ENCODE results near the gene RAB31.

The RAB31 gene

DNA sequence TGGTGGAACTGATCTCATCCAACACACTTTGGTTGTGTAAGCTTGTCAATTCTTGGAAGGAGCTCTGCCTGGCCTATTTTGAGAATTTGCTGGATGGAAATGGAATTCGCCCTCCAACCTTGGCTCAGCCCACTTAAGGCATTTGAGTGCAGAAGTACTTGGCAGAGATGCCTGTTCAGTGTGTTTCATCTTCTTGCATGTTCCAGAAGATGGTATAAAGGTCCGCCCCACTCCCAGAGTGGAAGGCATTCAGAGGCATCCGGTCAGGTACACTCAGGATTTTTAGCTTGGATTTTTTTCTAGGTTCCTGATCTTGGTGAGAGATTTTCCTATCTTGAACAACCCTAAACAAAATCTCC, 116.4 kb downstream of the RAB31 start:
- no peak for DNase-seq

DNA sequence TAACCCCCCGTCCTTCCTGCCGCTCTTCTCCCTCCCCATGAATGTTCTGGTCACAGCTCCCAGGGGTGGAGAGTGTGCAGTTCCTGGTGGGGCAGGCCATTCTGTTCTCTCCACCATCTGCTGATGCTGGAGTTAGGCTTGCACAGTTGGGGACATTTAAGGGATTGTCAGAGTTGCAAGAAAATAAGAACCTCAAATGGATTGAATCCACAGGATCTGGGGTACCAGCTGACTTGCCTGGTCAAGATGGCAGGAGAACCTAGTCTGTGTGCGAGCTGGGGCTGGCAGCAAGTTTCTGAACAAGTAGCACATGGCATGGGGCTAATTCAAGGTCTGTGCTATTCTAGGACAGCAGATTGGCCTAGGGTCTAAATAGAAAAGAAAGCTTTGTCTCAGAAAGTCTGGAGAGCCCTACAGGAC, 116.9 kb downstream of the RAB31 start:
- DNase-seq: no peak

DNA sequence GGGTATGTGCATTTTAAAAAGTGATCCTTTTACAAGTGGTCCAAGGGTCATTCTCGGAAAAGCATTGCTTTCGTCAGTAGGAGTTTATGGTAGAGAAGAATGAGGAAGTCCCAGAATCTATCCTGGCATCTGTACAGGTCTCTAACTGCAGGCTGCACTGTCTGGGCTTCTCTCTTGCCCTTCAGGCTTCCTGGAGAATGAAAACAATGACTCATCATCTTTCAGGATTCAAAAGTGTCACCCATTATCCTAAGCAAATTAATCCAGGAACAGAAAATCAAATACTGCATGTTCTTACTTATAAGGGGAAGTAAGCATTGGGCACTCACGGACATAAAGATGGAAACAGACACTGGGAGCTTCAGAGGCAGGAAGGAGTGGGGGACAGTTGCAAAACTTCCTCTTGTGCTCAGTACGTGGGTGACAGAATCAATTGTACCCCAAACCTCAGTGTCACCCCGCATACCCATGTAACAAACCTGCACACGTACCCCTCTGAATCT, 117.5 kb downstream of the RAB31 start:
- no peak for DNase-seq

DNA sequence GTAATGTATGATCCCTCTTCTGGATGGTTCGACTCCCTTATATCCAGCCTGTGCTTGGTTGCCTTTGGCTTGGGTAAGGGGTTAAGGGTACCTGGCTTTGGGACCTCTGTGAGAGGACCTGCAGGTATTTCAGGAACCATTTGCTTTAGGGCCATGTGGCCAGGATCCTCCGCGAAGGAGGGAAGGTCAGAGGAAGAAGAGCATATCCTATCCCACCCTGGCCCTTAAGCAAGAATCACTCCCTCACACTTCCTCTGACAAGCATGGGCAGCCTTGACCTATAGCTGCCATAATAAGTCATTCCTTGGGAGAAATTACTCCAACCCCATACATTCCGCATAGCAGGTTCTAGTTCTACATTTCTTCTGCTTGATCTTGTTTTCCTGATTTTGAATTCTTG, 118.6 kb downstream of the RAB31 start:
- no peak for DNase-seq

DNA sequence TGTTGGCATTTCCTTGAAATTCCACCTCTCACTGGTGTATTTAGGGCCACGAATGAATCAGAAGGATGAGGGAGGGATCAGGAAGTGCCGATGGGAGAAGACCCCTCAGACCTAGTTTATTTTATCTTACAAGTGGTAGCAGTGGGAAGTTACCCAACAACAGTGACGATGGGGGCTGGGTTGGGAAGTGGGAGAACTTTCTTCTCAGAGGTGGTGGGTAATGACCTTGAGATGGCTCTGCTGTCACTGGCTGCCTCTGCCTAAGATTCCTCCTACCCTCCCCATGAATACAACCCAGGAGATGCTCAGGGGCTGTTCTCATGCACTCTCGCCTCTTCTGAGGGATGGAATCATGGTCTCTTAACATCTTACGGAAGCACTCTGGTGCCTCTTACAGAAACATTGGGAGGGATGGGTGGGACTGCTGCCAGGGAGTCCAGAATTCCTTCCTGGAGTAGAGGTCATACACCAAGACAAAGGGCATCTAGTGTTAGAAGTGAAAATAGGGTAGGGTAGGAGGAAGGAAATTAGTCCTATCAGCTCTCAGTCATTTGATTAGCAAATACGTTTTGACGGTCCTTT, 119.2 kb downstream of the RAB31 start:
- no peak for DNase-seq

GRCh38 chr18:9827793-9828505, 119.8 kb downstream of the RAB31 start:
- no peak for DNase-seq

- no peak for DNase-seq
These were observed 120.7 kb downstream of the RAB31 start for GRCh38 chr18:9828506-9829396.

GRCh38 chr18:9829397-9829712, 121.3 kb downstream of the RAB31 start:
- no peak for DNase-seq

DNA sequence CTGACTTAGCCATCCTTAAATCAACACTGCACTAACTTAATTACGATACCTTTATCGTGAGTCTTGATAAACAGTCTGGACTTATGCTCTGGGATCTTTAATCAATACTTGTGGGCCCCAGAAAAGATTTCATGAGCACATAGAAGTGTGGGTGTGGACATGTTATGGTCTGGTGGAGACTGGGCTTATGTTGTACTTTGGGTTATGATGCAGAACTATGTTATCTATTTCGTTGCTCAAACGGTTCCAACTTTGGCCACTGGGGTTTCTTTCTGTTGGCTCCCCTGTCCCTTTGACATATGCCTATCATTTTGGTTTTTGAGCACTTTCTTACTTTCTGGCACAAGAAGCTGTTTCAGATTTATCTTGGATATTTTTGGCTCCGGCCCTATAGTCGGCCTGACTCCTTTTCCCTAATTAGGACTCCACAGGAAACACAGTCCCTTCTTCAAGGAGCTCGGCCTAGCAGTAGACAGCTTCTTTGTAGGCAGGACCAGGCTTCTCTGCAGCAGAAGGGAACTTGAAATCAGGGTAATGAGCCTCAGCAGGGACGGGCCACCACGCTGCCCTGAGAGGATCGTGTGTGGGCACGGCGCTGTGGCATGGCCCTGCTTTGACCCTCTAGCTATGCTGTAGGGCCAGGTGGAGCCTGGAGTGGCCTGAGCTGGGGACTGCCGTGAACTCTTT, 123.1 kb downstream of the RAB31 start:
- no peak for DNase-seq

DNA sequence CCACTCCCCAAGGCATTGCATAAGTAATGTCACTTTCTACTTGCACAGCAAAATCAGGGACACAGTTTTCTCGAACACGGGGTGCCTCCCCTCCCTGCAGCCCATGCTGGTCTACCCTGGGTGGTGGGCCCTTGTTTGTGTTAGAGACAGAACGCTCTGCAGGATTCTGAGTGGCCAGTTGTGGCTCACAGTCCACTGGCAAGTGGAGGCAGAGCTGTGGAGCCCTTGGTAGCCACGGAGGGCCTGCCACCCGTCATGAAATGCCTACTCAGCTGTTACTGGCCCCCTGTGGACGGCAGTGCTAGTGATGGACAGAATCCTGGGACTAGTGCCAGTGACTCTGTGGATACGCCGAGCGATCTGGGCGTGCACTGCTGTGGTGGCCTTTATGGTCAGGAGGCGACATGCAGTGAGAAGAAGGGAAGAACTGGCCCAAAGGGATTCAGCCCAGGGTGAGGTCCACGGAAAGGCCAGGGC, 123.7 kb downstream of the RAB31 start:
- no peak for DNase-seq

- no peak for DNase-seq
These were observed 124.8 kb downstream of the RAB31 start for GRCh38 chr18:9832871-9833270.

DNA sequence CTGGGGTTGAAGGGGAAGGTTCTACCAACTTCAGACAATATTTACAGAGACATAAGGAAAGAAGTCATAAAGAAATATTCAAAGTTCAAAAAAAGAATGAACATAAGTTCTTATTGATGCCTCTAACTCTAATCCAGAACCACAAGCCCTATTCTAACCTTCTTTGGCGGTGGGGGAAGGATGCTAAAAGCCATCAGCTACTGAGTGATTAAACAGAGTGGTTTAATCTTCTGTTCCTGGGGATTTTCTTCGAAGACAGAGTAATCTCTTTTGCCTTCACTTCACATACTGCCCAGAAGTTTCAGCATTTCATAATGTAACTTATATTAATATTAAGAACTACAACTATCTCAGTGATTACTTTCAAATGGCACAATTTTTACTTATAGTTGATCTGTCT, 126.5 kb downstream of the RAB31 start:
- DNase-seq: no peak

GRCh38 chr18:9835113-9835755, 127.1 kb downstream of the RAB31 start:
- no peak for DNase-seq

- DNase-seq: no peak
These were observed 127.7 kb downstream of the RAB31 start for GRCh38 chr18:9835825-9836224.

DNA sequence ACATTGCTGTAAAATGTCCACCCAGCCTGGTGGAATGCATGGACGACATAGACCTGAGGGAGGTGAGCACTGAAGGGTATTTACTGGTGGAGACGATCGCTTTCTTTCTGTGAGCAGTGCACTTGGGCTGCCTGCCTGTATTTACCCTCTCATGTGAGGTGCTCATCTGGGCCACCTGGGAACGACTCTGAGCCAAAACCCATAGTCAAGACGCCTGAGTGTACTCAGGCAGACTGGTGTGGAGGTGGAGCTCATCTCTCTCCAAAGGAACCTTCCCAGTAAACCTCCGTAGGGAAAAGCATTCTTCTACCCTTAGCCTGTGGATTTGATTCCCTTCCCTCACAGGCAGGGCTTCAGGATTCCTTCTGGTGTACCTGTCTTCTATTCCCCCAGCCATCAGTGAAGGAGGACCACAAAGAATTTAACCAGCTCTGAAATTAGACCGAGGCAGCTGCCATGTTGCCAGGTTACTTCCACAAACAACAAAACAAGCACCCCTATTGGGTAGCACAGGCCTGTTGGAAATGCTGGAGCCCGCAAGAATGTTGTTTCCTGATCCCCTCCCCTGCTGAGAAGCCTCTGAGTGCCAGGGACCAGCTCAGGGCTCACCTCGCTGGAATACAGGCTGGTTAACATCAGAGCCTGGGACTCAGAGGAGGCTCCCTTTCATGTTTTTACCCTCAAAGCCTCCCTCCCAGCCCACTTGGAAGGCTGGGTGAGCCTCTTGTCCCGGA, 130.2 kb downstream of the RAB31 start:
- DNase-seq: no peak

DNA sequence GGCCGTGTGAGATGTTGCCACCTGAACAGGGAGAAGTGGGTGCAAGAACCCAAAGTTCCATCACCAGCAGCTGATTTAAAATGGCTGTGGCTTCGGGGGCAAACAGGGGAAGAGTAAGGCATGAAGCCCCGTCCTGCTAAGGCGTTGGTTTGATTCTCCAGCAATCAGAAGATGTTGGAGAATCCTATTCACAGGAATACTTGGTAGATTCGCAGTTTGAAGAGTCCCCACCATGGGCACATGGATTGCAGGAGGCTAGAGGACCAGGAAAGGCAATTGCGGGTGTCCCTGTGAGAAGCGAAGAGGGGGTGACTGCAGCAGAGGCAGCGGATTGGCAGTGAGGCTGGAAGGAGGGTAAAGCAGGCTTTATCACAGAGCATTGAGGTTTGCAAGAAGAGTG, 131.1 kb downstream of the RAB31 start:
- no peak for DNase-seq

DNA sequence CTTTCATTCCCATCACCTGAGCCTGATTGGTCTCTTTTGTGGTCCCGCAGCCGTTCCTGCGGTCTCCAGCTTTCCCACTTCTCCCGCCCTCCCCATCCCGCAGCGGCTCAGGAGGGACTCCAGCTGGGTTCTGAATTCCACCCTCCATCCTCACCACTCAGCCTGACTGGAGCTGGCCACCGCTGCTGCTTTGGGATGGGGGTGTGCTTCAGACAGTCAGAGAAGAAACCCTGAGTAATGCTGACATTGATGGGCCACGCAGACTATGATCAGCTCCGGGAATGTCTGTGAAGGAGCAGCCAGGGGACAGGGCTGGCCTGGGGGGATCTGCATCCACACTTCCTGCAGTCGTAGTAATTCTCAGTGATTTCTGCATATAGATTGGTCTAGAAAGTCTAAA, 131.8 kb downstream of the RAB31 start:
- no peak for DNase-seq

DNA sequence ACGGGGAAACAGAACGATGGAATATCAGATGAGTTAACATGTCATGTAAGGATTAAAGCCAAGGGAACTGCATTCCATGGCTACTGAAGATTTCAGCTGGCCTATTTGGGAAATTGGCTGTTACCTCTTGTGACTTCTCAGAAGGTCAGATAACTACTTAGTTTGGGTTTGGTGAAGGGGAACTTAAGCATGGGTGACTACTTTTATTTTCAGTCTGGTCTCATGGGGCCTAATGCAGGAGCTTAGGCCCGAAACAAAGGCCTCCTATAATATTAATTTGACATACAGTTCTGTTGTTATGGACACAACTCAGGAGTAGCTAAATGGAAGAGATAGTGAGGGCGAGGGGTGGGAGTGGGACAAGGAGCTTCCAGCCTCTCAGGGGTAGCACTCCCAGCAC, 133.7 kb downstream of the RAB31 start:
- DNase-seq: no peak

DNA sequence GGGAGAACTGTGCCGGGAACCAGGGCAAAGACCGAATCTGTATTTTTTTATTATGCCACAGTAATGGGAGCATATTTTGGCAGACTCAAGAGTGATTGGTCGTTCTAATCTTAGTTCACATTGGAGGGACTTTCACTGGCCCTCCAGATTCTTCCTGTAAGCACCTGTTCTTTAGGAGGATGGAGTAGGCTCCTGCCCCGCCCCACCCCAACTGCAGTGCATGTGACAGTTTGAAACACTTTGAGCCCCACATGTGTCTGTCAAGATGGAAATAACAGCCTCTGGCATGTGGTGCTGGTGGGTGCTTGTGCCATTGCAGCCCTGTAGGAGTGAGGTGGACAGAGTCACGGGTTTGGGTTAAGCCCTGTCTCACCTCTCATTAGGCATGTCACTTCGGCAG, 134.3 kb downstream of the RAB31 start:
- no peak for DNase-seq

- DNase-seq: no peak
These were observed 137.2 kb downstream of the RAB31 start for GRCh38 chr18:9845256-9845655.

DNA sequence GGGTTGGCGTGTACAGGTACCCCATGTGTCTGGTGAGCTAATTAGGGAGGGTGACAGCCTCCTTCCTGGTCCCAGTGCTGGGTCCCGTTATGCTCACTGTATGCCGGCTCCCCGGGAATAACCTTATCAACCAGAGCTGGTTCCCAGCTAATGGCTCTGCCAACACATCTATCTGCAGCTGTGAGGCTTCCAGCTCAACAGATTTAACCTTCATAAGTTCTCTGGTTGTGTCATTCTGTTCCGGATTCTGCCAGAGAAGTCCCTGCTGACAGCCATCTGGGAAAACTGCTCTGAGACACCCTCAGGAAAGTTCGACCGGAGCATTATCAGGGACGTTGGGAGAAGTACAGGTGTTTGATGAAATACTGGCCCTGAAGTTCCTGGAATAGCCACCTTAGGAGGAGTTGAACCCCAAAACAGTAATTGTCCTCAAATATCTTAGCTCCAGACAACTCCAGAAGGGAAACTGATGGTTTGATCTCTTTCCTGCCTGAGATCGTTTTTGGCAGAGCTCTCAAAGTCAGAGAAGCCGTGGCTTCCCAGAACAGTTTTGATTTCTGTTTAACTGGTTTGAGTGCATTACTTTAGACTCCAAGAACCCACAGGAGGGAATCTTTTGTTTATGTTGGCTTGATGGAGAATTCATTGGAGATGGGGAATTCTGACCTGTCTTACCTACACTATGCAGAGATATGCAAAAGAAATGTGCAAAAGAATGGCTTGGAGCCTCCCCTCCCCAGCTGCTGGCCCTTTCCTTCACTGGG, 138.2 kb downstream of the RAB31 start:
- DNase-seq: no peak
